ENCODE results near the gene KDM7A.
A peak's percentile ranks its signal among the peaks of the same experiment; 100 is the strongest.

The KDM7A gene

GRCh38 chr7:140081774-140082425 lies 94.9 kb downstream of the KDM7A start:
- DNase-seq: no peak

DNA sequence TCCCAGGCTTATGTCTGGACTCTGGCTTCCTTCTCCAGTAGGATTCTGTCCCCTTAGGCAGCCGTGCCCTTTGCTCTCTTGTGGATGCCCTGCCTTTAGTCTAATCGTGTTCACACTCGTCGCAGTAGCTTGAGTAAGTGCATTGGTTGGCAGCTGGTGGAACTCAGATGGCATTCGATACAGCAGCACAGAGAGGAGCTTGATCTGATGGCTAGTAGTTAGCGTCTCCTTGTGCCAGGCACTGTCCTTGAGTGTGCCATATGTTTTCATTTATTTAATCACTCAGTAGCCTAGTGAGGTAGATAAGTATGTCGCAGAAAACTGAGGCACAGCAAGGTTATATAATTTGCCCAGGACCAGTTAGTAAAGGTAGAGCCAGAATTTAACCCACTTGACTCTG lies 95.9 kb downstream of the KDM7A start:
- DNase-seq: no peak

GRCh38 chr7:140079121-140079536 lies 97.7 kb downstream of the KDM7A start:
- no peak for DNase-seq

- DNase-seq: no peak
These were observed 98.4 kb downstream of the KDM7A start for GRCh38 chr7:140078392-140078791.

- DNase-seq: no peak
These were observed 102.0 kb downstream of the KDM7A start for GRCh38 chr7:140074780-140075179.

GRCh38 chr7:140070546-140070945 lies 106.2 kb downstream of the KDM7A start:
- no peak for DNase-seq

GRCh38 chr7:140069298-140069949 lies 107.4 kb downstream of the KDM7A start:
- DNase-seq: no peak

DNA sequence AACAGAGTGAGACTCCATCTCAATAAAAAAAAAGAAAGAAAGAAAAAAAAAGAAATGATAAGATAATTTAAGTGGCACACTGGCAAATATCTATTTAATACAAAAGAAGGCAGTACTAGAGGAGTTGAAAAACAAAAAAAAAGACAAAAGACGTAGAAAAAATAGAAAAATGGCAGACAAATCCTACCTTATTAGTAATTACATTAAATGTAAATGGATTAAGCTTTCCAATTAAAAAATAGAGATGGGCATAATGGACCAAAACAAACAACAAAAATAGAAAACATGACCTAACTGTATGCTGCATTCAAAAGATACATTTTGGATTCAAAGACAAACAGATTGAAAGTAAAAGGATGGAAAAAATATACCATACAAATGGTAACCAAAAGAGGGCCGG lies 108.8 kb downstream of the KDM7A start:
- no peak for DNase-seq

- DNase-seq: no peak
These were observed 109.7 kb downstream of the KDM7A start for GRCh38 chr7:140067052-140067451.

DNA sequence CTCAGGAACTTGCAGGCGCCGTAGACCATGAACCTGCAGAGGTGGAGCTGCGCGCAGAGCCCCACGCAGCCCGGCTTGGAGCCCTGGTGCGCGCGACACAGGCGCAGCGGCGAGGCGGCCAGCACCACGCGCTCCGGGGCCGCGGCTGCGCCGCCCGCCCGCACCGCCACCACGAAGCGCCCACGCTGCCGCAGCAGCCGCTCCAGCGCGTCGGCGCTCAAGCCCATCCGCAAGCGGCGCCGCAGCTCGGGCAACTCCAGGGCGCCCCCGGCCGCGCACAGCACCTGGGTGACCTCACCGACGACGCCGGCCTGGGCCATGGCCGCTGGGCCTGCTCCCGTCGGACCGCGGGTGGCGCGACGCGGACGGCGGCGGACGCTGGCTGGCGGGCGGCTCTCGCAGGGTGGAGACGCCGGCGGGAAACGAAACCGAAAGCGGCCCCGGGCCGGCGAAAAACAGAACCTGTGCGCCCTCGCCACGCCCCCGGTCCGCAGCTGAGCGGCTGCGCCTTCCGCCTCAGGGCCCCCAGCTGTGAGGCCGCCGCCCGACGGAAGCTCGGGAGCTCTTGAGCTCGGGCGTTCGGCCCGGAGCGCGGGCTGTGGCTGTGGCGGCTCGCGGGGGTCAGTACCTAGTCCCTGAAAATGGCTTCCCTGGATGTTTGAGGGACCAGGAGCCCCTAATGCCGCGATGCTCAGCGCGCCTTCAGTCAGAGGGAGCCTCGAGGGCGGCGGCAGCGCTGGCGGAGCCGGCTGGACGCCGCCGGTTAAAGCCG lies 114.1 kb downstream of the KDM7A start, which contains the start of gene PARP12:
TSS of gene PARP12 (minus strand) at position 424 of the 772 bp plus-strand sequence. CDS start at position 320, 104 bp downstream.
- peak; percentile 74 for DNase-seq

- peak; percentile 33 for DNase-seq
These were observed 114.7 kb downstream of the KDM7A start for GRCh38 chr7:140062118-140062527.

DNA sequence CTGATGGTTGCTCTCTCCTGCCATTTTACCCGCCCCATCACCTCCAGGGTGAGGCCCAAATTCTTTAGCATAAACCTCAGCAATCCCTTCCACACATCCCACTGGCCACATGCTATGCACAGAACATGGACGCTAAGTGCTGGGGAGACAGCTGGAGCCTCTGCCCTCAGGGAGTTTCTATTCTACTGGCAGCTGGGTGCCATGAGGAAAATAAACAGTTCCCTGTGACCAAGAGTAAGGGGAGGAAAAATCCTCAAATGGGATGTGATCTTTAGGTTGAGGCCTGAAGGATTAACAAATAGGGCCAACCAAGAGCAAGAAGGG lies 115.2 kb downstream of the KDM7A start:
- DNase-seq: no peak

- DNase-seq: peak; percentile 4
These were observed 115.8 kb downstream of the KDM7A start for GRCh38 chr7:140060788-140061606.

DNA sequence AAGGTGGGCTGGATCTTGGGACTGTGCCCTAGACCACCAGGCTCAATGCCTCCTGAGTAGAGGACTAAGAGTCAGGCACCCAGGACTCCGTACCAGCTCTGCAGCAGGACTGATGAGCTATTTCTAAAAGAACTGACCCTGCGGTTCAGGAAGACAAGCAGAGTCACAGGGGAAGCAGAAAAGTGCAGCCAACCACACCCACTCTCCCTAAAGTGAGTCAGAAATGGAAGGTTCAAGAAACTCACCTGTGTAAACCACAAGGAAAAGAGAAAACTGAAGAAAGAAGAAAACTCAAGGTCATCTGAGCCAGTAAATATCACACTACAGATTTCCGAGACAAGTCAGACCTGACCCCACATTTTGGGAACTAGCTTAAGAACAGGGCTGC lies 116.5 kb downstream of the KDM7A start:
- DNase-seq: no peak

- peak; percentile 15 for DNase-seq
These were observed 117.2 kb downstream of the KDM7A start for GRCh38 chr7:140059273-140060242.

DNA sequence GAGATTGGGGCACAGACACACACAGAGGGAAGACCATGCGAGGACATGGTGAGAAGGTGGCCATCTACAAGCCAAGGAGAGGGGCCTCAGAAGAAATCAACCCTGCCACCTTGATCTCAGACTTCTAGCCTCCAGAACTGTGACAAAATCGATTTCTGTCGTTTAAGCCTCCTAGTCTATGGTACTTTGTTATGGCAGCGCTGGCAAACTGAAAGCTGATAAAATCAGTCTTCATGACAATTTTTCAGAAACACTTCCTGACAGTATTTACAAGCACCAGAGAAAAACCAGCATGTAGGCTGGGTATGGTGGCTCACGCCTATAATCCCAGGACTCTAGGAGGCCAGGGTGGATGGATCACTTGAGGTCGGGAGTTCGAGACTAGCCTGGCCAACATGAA lies 118.3 kb downstream of the KDM7A start:
- no peak for DNase-seq

DNA sequence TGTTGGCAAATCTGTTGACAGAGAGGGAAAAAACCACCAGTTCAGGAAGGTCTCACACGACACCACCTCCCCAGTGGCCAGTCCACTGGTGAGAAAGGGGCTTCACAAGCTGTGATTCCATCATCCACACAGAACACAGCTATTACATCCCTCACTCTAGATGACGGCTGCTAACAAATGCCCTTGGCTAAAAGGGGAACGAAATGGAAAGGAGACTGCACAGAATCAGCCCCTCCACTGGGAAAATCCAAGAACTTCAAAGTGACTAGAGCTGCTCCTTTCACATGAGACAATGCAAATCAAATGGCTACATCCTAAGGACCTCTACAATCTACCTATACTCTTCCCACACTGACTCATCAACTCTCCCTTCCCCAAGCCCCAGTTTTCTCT lies 119.6 kb downstream of the KDM7A start:
- no peak for DNase-seq

- no peak for DNase-seq
These were observed 120.2 kb downstream of the KDM7A start for GRCh38 chr7:140056431-140057142.

DNA sequence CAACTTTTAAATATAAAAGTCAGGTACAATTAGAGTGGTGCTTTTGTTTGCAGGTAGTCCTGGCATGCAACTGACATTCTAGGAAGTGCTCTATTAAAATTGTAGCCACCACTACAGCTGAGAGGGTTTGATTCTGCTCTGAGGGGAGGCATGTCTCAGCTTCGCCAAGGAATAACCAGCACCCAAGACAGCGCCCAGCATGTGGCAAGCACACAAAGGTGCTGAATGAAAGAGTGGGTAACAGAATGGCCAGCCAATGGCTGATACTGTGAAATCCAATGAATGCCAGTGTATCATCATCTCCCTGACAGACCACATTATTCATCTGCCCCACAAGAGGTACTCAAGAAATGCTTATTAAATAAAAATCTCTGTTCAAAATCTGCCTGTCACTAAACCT lies 121.0 kb downstream of the KDM7A start:
- DNase-seq: no peak

- no peak for DNase-seq
These were observed 122.0 kb downstream of the KDM7A start for GRCh38 chr7:140054751-140055150.

GRCh38 chr7:140053812-140054539 lies 122.8 kb downstream of the KDM7A start:
- no peak for DNase-seq

All from COR-L47 (cell line).